ENCODE data around the gene ANKHD1.

GRCh38 chr5:140554454-140554853 lies 152.8 kb downstream of the ANKHD1 start:
- TF ChIP-seq POLR2A (IDR thresholded peaks at IDR 0.05), result no peak
- TF ChIP-seq CTCF (IDR thresholded peaks at IDR 0.05), result no peak

Data from breast epithelium (tissue), 3 donors.